A375 (cell line): Measurements from ENCODE around the gene TPTE. TPM values are rescaled to one million over a fixed set of nuclear protein-coding genes. Genes with fewer than 3 reads are reported as not detected.

Experiments used
- small RNA-seq: library from RNA; depleted of rRNA; stranded (forward); fragments of <200 nt; gene quantifications from one replicate; pipeline ENCODE3, GENCODE V24; 2014
- total RNA-seq: library from RNA; depleted of rRNA; stranded (reverse); fragments of >200 nt; shearing (Covaris generic); gene quantifications from 2 replicates; pipeline ENCODE4 v1.2.3, GENCODE V29; 2014; rRNA removed

TPTE gene
- 3.9 and 5.3 TPM in 2 replicates for total RNA-seq

DNA sequence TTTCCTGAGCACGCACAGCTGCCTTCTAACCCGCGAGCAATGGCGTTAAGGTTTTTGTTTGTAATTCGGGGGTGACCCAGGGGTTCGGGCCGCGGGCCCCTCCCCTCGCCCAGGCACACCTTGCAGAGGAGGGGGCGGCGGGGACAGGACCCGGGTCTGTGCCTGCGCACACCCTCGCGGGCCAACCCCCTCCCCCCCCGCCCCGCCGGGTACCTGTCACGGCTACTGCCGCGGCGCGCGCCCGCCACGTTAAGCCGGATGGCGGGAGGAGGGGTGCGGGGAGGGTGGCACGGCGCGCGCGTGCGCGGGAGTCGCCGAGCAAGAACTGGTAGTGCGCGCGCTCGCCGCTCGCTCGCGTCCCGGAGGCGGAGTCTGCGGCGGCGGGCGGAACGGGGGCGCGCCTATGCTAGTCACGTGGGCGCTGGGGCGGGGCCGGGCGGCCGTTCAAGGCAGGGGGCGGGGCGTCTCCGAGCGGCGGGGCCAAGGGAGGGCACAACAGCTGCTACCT is at the start of gene TPTE:
TPTE (plus strand) TSS at position 493 of the 508 bp plus-strand sequence. CDS start 17,141 bp downstream, outside the sequence.

Small RNA genes within 50 kb of the gene (small RNA-seq; reads per million reads assigned to genes)
- gene CYCSP41: not detected
